ENCODE results near the gene ROMO1.
"Not testable (repeated sequence)": the region's sequence is repeated elsewhere in the genome, so short reads cannot be mapped to it uniquely, and the experiment has no call there.

DNA sequence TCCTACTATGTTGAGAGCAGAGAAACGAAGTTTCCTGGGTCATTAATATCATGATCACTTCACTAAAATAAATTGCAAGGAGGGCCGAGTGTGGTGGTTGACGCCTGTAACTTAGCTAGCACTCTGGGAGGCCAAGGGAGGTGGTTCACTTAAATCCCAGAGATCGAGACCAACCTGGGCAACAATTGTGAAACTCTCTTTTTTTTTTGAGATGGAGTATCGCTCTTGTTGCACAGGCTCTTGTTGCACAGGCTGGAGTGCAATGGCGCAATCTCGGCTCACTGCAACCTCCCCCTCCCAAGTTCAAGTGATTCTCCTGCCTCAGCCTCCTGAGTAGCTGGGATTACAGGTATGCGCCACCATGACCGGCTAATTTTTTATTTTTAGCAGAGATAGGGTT, 13.9 kb downstream of the ROMO1 start:
- TF ChIP-seq, protein P1, sequence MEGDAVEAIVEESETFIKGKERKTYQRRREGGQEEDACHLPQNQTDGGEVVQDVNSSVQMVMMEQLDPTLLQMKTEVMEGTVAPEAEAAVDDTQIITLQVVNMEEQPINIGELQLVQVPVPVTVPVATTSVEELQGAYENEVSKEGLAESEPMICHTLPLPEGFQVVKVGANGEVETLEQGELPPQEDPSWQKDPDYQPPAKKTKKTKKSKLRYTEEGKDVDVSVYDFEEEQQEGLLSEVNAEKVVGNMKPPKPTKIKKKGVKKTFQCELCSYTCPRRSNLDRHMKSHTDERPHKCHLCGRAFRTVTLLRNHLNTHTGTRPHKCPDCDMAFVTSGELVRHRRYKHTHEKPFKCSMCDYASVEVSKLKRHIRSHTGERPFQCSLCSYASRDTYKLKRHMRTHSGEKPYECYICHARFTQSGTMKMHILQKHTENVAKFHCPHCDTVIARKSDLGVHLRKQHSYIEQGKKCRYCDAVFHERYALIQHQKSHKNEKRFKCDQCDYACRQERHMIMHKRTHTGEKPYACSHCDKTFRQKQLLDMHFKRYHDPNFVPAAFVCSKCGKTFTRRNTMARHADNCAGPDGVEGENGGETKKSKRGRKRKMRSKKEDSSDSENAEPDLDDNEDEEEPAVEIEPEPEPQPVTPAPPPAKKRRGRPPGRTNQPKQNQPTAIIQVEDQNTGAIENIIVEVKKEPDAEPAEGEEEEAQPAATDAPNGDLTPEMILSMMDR (IDR thresholded peaks at IDR 0.05) = not testable (repeated sequence)
- TF ChIP-seq POLR2A (IDR thresholded peaks at IDR 0.05) = not testable (repeated sequence)

Data from suprapubic skin (tissue), 3 donors.